Pancreas (tissue), 10 donors: ENCODE measurements around the gene EMD. TPM values are rescaled to one million over a fixed set of nuclear protein-coding genes. Genes with fewer than 3 reads are reported as not detected.
"Not testable (repeated sequence)": the region's sequence is repeated elsewhere in the genome, so short reads cannot be mapped to it uniquely, and the experiment has no call there.

Source experiments
- ATAC-seq, 4 donors: fragments of 200-7000 bp; cut with Tn5 transposase; one replicate each; pipeline versions ENCODE4 v1.8.0 to v1.9.1; 2020; ENCODE audit warnings: mild to moderate bottlenecking in 4 of 4, moderate library complexity in 4 of 4
- DNase-seq, 6 donors: peaks; one replicate each; pipeline ENCODE4 v3.0.0-alpha.2; 2020
- FAIRE-seq: peaks from 2 replicates; lab custom pipeline; 2012; peaks lifted over from hg19 to GRCh38; lab: Jason Lieb, UNC
- H3K27ac ChIP-seq, 4 donors: fragments of 200-600 bp; sonication (generic); 1 replicate in 3 of 4; 2 replicates in 1 of 4; pipeline versions ENCODE4 v1.5.0 to v1.8.0; 2020
- H3K27me3 ChIP-seq, 4 donors: fragments of 200-600 bp; one replicate each; pipeline ENCODE4 v1.8.0; 2021
- H3K36me3 ChIP-seq, 3 donors: fragments of 200-600 bp; sonication (generic) in 1 of 3; one replicate each; pipeline versions ENCODE4 v1.5.0 to v1.8.0; 2020 to 2021
- H3K4me1 ChIP-seq, 3 donors: fragments of 200-600 bp; one replicate each; pipeline ENCODE4 v1.8.0; 2021
- H3K4me3 ChIP-seq, 4 donors: fragments of 200-600 bp; sonication (generic) in 2 of 4; one replicate each; pipeline versions ENCODE4 v1.5.0 to v1.8.0; 2020 to 2021
- H3K9me3 ChIP-seq, 4 donors: fragments of 200-600 bp; one replicate each; pipeline ENCODE4 v1.8.0; 2021
- WGBS, 2 donors: extraction: QIAGEN DNeasy Blood & Tissue Kit; methylation state at CpG; one replicate each; pipeline ENCODE4 v1.1.7; 2013; 5-methylcytosine and 5-hydroxymethylcytosine counted together
- intact Hi-C, 3 donors: fragments of 100-400 bp; cut with DNase I; formaldehyde crosslinking; loops; one replicate each; pipeline versions ENCODE4 v1.11.1 to v1.14.2; 2022
- polyA plus RNA-seq, 2 donors: library from polyadenylated mRNA; stranded (reverse); fragments of 200-250 nt; gene quantifications; one replicate each; pipeline ENCODE4 v1.2.3, GENCODE V29; 2013
- total RNA-seq, 6 donors: library from RNA; stranded (reverse); fragmentation: NEBNext Ultra II Directional in 4 of 6; extraction: Animal tissue kit (Norgen Biotek cat#: 25700) in 4 of 6; gene quantifications; one replicate each; pipeline versions ENCODE4 v1.2.1 to v1.2.4, GENCODE V29; 2021 to 2023
- TF ChIP-seq, protein P1 (sequence below), 4 donors: fragments of 200-600 bp; sonication (generic) in 3 of 4; IDR thresholded peaks; one replicate each; pipeline versions ENCODE4 v1.5.0 to v1.8.0; 2021; ENCODE audit warnings: antibody characterized with exemption in 4 of 4
- donor health status: healthy with polysubstance abuse.
- donor health status: DM: no; HTN: no; CAD: no; lungs with moderate emphysema.
- donor health status: DM: no; HTN: no; CAD: no.
- donor health status: control.
- donor health status: control.
- donor health status: Bipolar disorder and iron deficiency.
- donor health status: DM: yes; HTN: yes; CAD: no.
- donor health status: DM: no; HTN: no; CAD: no.
- donor health status: DM: no; HTN: no; CAD: no.
- donor health status: DM: yes; HTN: yes; CAD: no.

Gene EMD
- total and polyA plus RNA-seq, 8 donors: 23.1 to 86.7 (median 41.4) TPM

DNA sequence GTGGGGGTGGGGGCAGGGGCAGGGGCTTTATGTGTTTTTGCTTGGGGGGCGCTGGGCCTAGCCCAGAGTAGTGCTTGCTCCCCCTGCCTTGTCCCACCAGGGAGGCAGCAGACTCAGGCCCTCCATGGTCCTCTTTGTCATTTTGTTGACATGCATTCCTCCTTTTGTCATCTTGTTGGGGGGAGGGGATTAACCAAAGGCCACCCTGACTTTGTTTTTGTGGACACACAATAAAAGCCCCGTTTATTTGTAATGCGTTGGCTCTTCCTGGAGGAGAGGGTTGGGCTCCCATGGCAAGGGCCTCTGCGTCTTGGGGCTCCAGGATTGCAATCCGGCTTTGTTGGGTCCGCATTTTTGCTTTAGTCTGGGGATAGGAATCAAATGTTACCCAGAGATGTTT lies 2.2 kb downstream of the EMD start:
- Histone ChIP-seq H3K36me3 (no peaks in the 10 kb centered on the region), H3K27ac (no peak overlapping the region), H3K4me3 (no peak overlapping the region), H3K4me1 (no peaks in the 10 kb centered on the region), H3K9me3 (no peaks in the 10 kb centered on the region), H3K27me3 (no peaks in the 10 kb centered on the region)
- TF ChIP-seq, protein P1, sequence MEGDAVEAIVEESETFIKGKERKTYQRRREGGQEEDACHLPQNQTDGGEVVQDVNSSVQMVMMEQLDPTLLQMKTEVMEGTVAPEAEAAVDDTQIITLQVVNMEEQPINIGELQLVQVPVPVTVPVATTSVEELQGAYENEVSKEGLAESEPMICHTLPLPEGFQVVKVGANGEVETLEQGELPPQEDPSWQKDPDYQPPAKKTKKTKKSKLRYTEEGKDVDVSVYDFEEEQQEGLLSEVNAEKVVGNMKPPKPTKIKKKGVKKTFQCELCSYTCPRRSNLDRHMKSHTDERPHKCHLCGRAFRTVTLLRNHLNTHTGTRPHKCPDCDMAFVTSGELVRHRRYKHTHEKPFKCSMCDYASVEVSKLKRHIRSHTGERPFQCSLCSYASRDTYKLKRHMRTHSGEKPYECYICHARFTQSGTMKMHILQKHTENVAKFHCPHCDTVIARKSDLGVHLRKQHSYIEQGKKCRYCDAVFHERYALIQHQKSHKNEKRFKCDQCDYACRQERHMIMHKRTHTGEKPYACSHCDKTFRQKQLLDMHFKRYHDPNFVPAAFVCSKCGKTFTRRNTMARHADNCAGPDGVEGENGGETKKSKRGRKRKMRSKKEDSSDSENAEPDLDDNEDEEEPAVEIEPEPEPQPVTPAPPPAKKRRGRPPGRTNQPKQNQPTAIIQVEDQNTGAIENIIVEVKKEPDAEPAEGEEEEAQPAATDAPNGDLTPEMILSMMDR (IDR thresholded peaks at IDR 0.05): no peak
- DNase-seq (no peak), FAIRE-seq (no peak), ATAC-seq (no peak)
- intact Hi-C loops: no loop called here
- 58 to 78% methylated on average over 5 to 6 of the region's 6 CpGs for WGBS, 2 donors

DNA sequence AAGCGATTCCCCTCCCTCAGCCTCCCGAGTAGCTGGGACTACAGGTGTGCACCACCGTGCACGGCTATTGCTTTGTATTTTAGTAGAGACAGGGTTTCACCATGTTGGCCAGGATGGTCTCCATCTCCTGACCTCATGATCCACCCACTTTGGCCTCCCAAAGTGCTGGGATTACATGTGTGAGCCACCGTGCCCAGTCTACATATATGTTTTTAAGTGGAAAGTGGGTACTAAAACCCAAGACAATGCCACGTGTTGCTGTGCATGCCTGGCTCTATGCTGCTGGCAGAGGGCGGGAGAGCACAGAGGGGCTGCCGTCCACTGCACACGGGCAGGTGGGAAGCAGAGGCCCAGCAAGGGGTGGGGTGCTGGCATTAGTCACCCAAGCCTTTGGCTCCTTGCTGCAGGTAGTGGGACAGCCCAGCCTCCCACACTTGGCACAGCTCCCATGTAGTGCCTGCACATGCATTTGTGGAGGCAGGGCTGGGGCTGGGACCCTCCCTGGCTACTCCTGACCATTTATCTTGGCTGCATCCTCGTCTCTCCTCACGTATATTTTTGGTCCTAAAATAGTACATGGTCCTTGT lies 3.5 kb downstream of the EMD start:
- intact Hi-C loops: no loop called here
- no peaks in the 10 kb centered on the region for H3K4me1 ChIP-seq

DNA sequence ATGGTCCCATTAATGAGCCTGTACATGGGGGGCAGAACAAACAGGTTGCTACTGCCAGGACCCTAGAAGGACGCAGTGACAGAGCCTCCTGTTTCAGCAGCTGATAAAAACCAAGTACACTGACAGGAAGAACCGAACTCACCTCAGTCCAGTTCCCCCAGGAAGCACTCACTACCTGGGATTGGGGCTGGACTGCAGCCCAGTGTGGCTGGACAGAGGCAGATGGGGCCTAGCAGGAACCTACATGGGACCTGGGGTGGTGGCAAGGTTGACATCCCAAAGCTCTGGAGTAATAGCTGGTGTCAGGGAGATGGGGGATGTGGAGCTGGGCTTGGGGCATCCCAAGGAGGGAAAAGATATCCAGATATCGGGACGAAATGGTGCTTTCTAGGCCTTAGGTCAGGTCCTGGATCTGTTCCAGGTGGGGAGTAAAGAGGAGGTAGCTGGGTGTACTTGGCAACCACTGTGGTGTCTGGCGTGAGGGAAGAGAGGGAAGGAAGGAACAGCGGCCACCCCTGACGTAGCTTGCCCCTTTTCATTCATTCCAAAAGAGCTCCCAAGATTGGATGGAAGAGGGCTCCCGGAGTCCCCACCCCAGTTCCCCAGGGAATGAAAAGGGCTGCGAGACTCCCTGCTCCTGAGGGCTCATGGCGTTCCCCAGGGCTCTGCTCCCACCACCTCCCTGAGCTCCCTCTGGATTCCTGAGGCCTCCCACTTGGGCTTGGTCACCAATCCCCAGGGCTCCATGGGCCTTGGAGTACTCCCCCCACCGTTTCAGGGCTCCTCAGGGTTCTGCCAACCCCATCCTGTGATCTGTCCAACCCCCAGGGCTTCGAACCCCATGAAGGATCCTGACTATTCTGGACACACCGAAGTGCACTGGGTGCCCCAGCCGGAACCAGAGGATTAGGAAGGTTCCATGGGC lies 4.5 kb downstream of the EMD start:
- intact Hi-C loops: no loop called here
- H3K27ac ChIP-seq: no peak overlapping the region

More for the DNA sequence above, 3.5 kb downstream of the EMD start:
- WGBS, 2 donors: 67 to 70% methylated on average over 11 of the region's 11 CpGs
- H3K4me3 ChIP-seq: no peak overlapping the region
- FAIRE-seq (no peak), DNase-seq (peak in 1 of 6 donors; percentile 50), ATAC-seq (no peak)
- H3K27me3 ChIP-seq: no peaks in the 10 kb centered on the region
- no peak overlapping the region for H3K27ac ChIP-seq
- TF ChIP-seq, protein P1 (IDR thresholded peaks at IDR 0.05): no peak
- H3K36me3 ChIP-seq: no peaks in the 10 kb centered on the region
- no peaks in the 10 kb centered on the region for H3K9me3 ChIP-seq

DNA sequence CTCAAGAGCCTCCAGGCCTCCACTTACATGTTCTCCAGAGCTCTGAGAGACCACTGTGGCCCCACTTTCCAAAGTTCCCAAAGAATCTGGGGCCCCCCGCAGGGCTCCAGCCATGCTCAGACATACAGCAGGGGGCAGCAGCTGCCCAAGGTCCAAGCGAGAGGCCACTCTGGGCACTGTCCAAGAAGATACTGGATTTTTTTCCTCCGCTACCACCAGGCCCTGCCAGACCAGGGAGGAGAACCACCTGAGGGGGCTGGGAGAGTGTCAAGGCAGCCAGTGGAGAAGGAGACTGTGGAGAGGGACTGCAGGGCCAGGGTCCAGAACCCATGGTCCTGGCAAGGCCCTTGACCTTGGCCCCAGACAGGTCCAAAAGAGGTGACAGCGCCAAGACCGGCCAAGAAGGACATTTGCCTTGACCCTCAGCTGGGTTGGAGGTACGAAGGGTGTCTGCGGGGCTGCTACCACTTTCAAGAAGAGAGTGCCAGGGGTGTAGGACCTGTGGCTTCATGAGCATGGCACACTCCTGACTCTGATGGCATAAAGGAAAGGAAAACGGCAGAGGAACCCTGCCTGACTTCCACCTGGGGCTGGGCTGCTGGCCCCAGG lies 5.3 kb downstream of the EMD start:
- 18 to 51% methylated on average over 8 of the region's 8 CpGs for WGBS, 2 donors
- DNase-seq (peak in 1 of 6 donors; percentile 45), ATAC-seq (peak in 1 of 4 donors; percentile 26), FAIRE-seq (no peak)
- H3K27ac ChIP-seq: no peak overlapping the region
- intact Hi-C loops: no loop called here
- no peaks in the 10 kb centered on the region for H3K4me1 ChIP-seq
- TF ChIP-seq, protein P1 (IDR thresholded peaks at IDR 0.05): no peak
- H3K27me3 ChIP-seq: no peaks in the 10 kb centered on the region
- H3K4me3 ChIP-seq: no peak overlapping the region
- no peaks in the 10 kb centered on the region for H3K9me3 ChIP-seq
- H3K36me3 ChIP-seq: no peaks in the 10 kb centered on the region

More for the DNA sequence above, 4.5 kb downstream of the EMD start:
- Histone ChIP-seq H3K4me1 (no peaks in the 10 kb centered on the region), H3K9me3 (no peaks in the 10 kb centered on the region), H3K27me3 (no peaks in the 10 kb centered on the region), H3K4me3 (no peak overlapping the region), H3K36me3 (no peaks in the 10 kb centered on the region)
- DNase-seq: peak in 1 of 6 donors; percentile 17
- TF ChIP-seq, protein P1 (IDR thresholded peaks at IDR 0.05): no peak
- 56 to 59% methylated on average over 13 to 14 of the region's 14 CpGs for WGBS, 2 donors
- FAIRE-seq: no peak
- ATAC-seq: no peak

DNA sequence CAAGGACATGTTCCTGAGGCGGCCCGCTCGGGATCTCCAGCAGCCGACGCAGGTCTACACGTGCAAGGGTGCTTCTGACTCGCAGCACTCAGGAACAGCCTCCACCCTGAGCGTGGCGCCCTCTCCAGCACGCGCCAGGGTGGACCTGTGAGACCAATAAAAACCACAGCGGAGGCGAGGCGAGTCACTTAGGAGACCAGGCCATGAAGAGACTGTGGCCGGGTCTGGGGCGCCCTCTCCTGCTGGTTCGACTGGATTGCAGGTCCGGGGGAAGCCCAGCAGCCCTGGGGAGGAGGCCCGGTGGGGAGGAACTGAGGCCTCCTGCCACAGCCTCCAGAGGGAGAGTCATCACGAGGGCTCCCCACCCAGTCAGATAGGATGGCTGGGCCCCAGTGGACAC lies 9.0 kb downstream of the EMD start:
- no CpG with 5 or more reads among the region's 20 CpGs for WGBS, 2 donors
- H3K27ac ChIP-seq, H3K27me3 ChIP-seq, FAIRE-seq, H3K9me3 ChIP-seq, DNase-seq, H3K4me1 ChIP-seq, H3K36me3 ChIP-seq, H3K4me3 ChIP-seq, intact Hi-C loops: not testable (repeated sequence)
- peak; percentile 23 to 51 (median 38) for ATAC-seq

DNA sequence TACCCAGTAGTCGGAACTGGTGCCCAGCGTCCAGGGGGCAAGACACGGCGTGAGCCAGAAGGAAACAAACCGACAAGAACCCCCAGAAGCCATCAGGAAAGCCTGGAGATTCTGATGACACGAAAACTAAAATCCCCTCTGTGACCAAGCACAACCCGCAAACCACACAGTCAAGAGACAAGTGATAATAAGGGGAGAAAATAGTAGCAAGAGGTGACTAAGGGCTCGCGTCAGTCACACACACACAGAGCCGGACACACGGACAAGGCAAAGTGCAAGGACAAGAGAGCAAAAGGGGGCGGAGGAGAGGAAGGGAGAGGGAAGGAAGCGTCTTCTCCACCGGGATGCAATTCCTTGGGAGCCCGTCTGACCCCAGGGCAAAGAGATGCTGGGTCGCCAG lies 9.6 kb downstream of the EMD start:
- H3K4me3 ChIP-seq, H3K27ac ChIP-seq, FAIRE-seq, intact Hi-C loops, H3K27me3 ChIP-seq, DNase-seq, H3K4me1 ChIP-seq, H3K36me3 ChIP-seq, H3K9me3 ChIP-seq: not testable (repeated sequence)
- ATAC-seq: peak in 2 of 4 donors; percentile 1 to 3
- no CpG with 5 or more reads among the region's 16 CpGs for WGBS, 2 donors

DNA sequence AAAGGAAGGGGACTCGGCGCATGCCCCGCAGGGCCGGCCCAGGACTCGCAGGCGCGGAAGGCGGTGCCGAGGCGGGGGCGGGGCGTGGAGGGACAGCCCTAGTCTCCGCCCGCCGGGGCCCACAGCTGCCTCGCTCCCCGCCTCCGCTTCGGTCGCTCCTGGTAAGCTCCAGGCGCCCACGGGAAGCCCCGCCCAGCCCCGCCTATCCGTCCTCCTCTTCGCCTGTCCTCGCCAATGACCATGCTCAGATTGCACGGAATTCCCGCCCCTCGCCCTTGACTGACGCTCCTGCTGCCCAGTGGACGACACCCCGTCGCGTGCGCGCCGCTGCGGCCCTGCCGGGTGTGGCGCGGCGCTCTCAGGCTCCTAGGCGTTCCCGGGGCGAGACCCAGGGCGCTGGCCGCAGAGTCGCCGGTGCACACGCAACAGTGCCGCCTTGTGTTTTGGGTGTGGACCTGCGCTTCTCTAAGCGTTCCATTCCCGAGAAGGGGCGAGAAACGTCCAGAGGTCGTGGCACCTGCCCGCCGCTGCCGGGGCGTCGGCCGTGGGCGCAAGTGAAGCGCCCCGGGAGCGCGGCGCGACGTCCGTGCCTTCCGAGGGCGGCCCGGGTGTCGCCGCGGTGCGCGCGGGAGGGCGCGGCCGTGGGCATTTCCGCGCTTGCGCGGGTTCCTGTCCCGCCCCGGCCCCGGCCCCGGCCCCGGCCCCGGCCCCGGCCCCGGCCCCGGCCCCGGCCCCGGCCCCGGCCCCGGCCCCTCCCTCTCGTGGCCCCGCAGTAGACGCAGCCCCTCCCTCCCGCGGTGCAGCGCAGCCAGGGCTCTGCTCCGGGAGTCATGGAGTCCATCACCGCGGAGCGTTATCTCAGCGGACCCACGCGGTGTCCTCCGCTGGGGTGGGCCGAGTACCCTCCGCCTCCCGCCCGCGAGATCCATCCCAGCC lies 11.0 kb downstream of the EMD start:
- FAIRE-seq, H3K36me3 ChIP-seq, intact Hi-C loops, H3K4me1 ChIP-seq, H3K27me3 ChIP-seq, DNase-seq, H3K4me3 ChIP-seq, H3K9me3 ChIP-seq: not testable (repeated sequence)
- 0 to 28% methylated on average over 14 to 23 of the region's 121 CpGs for WGBS, 2 donors
- peak; percentile 86 to 90 (median 90) for ATAC-seq
- peak overlapping the region in 1 of 4 donors; percentile 74 for H3K27ac ChIP-seq
